ENCODE measurements around the gene ASPSCR1. TPM values are rescaled to one million over a fixed set of nuclear protein-coding genes. Genes with fewer than 3 reads are reported as not detected.

ASPSCR1 gene
- total RNA-seq, 1 experiment from 2014 or later, result 60.4 TPM

DNA sequence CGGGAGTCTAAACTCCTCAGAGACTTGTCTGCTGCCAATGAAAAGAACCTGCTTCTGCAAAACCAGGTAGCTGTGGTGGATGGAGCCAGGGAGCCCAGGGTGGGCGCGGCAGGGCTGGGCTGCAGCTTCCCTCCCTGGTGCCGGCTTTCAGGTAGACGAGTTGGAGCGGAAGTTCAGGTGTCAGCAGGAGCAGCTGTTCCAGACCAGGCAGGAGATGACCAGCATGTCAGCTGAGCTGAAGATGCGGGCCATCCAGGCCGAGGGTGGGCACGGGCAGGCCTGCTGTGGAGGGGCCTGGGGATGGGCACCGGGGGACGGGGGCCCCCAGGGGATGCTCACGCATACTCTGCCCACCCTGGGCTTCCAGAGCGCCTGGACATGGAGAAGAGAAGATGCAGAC is 50.8 kb downstream of the ASPSCR1 start:
- no peaks in the 10 kb centered on the region for H3K36me3 Mint-ChIP-seq
- ATAC-seq (no peak), DNase-seq (ENCODE audit: low spot score) (no peak)
- POLR2A ChIA-PET, result no interaction called here
- no peaks in the 10 kb centered on the region for H3K9me3 Mint-ChIP-seq
- CTCF ChIA-PET, result interaction anchor here (1.7 to 5.7 kb wide), 2 partner anchors 8 to 9 kb away, joined by 6 to 119 read pairs; partner anchors contain the start of genes CENPX, DCXR and LRRC45
- no peak overlapping the region for H3K4me3 Mint-ChIP-seq
- H3K27me3 Mint-ChIP-seq (ENCODE audit: low read depth), result no peaks in the 10 kb centered on the region; the same call in 1 of the 2 replicates
- peaks cover 13% of the 10 kb centered on the region for H3K4me1 Mint-ChIP-seq
- no peak overlapping the region for H3K27ac Mint-ChIP-seq
- TF ChIP-seq CBFB (CRISPR knock-in tag; IDR thresholded peaks at IDR 0.05; ENCODE audit: low read depth) (no peak), ZNF416 (CRISPR knock-in tag; IDR thresholded peaks at IDR 0.05) (no peak), HMGA2 (CRISPR knock-in tag; IDR thresholded peaks at IDR 0.05) (no peak), JAZF1 (CRISPR knock-in tag; IDR thresholded peaks at IDR 0.05) (no peak), ZNF671 (CRISPR knock-in tag; IDR thresholded peaks at IDR 0.05) (no peak)
- TF ChIP-seq, protein P1, sequence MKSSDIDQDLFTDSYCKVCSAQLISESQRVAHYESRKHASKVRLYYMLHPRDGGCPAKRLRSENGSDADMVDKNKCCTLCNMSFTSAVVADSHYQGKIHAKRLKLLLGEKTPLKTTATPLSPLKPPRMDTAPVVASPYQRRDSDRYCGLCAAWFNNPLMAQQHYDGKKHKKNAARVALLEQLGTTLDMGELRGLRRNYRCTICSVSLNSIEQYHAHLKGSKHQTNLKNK (CRISPR knock-in tag; IDR thresholded peaks at IDR 0.05), result no peak
- TF ChIP-seq, protein P2, sequence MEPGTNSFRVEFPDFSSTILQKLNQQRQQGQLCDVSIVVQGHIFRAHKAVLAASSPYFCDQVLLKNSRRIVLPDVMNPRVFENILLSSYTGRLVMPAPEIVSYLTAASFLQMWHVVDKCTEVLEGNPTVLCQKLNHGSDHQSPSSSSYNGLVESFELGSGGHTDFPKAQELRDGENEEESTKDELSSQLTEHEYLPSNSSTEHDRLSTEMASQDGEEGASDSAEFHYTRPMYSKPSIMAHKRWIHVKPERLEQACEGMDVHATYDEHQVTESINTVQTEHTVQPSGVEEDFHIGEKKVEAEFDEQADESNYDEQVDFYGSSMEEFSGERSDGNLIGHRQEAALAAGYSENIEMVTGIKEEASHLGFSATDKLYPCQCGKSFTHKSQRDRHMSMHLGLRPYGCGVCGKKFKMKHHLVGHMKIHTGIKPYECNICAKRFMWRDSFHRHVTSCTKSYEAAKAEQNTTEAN (CRISPR knock-in tag; IDR thresholded peaks at IDR 0.05), result no peak

DNA sequence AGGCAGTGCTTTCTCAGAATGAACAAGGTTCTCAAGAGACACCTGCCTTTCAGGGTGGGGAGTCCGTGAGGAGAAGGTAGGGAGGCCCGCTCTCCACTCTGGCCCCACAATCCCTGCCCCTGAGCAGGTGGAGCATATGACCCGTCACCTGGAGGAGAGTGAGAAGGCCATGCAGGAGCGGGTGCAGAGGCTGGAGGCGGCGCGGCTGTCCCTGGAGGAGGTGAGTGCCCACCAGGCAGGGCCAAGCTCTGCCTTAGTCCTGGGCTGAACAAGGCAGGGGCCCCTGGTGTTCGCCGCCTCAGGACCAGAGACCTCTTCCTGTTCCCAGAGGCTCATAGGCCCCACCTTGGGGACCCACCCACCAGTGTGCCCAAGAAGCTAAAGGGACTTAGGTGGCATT is 51.5 kb downstream of the ASPSCR1 start:
- DNase-seq (ENCODE audit: low spot score) (no peak), ATAC-seq (no peak)
- no peaks in the 10 kb centered on the region for H3K9me3 Mint-ChIP-seq
- no peak overlapping the region for H3K27ac Mint-ChIP-seq
- H3K36me3 Mint-ChIP-seq, result no peaks in the 10 kb centered on the region
- CTCF ChIA-PET, result interaction anchor here (1.5 to 5.7 kb wide), 7 partner anchors 9 to 126 kb away, joined by 4 to 119 read pairs (median 8); partner anchors contain the start of genes CENPX, DCXR and LRRC45
- peaks cover 11% of the 10 kb centered on the region for H3K4me1 Mint-ChIP-seq
- POLR2A ChIA-PET, result no interaction called here
- TF ChIP-seq ZNF263 (CRISPR knock-in tag; IDR thresholded peaks at IDR 0.05; ENCODE audit: low read depth), result no peak
- no peak for TF ChIP-seq CREM (CRISPR knock-in tag; IDR thresholded peaks at IDR 0.05)
- TF ChIP-seq ATF1 (CRISPR knock-in tag; IDR thresholded peaks at IDR 0.05), result no peak
- no peak for TF ChIP-seq ZNF138 (CRISPR knock-in tag; conservative IDR thresholded peaks at IDR 0.05)
- TF ChIP-seq, protein P1 (CRISPR knock-in tag; IDR thresholded peaks at IDR 0.05), result no peak
- TF ChIP-seq, protein P3, sequence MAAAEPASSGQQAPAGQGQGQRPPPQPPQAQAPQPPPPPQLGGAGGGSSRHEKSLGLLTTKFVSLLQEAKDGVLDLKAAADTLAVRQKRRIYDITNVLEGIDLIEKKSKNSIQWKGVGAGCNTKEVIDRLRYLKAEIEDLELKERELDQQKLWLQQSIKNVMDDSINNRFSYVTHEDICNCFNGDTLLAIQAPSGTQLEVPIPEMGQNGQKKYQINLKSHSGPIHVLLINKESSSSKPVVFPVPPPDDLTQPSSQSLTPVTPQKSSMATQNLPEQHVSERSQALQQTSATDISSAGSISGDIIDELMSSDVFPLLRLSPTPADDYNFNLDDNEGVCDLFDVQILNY (CRISPR knock-in tag; IDR thresholded peaks at IDR 0.05), result no peak
- H3K27me3 Mint-ChIP-seq (ENCODE audit: low read depth), result no peaks in the 10 kb centered on the region; the same call in 1 of the 2 replicates
- no peak overlapping the region for H3K4me3 Mint-ChIP-seq

DNA sequence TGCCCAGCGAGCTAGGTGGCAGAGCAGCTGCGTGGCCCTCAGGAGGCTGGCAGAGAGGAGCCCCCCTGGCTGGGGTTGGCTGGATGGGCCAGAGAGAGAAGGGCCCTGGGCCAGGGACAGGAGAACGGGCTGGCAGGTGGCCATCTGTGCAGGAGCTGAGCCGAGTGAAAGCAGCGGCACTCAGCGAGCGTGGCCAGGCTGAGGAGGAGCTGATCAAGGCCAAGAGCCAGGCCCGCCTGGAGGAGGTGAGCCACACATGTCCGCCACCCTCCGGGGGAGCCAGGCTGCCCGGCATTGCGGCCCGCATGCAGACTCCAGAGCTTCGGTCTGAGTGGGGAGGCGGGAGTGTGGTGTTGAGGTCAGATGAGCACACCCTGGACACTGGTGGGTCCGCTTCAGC is 52.0 kb downstream of the ASPSCR1 start:
- peak overlapping the region; percentile 30; the same call in 1 of the 2 replicates for H3K4me3 Mint-ChIP-seq

DNA sequence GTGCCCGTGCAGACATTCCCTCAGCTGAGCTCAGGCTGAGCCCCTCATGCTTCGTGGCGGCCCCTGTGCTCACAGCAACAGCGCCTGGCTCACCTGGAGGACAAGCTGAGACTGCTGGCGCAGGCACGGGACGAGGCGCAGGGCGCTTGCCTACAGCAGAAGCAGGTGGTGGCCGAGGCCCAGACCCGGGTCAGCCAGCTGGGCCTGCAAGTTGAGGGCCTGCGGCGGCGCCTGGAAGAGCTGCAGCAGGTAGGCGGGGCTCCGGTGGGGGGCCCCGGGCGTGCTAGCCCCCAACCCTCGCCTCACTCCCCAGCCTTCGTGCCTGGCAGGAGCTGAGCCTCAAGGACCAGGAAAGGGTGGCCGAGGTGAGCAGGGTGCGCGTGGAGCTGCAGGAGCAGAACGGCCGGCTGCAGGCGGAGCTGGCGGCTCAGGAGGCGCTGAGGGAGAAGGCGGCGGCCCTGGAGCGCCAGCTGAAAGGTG is 52.6 kb downstream of the ASPSCR1 start:
- Mint-ChIP-seq H3K4me3 (no peak overlapping the region), H3K9me3 (no peaks in the 10 kb centered on the region), H3K36me3 (0 out of 2 replicates have a peak, but pooled peaks cover under 1% of the 10 kb centered on the region), H3K27ac (no peak overlapping the region), H3K27me3 (ENCODE audit: low read depth) (no peaks in the 10 kb centered on the region; the same call in 1 of the 2 replicates), H3K4me1 (peaks cover 10% of the 10 kb centered on the region)
- ATAC-seq (no peak), DNase-seq (ENCODE audit: low spot score) (no peak)
- CTCF ChIA-PET, result interaction anchor here (0.6 to 5.7 kb wide), 59 partner anchors 8 to 270 kb away, joined by 3 to 119 read pairs (median 7); partner anchors contain the start of genes ASPSCR1, CCDC57, CENPX and DCXR
- TF ChIP-seq, protein P4, sequence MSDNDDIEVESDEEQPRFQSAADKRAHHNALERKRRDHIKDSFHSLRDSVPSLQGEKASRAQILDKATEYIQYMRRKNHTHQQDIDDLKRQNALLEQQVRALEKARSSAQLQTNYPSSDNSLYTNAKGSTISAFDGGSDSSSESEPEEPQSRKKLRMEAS (CRISPR knock-in tag; IDR thresholded peaks at IDR 0.05), result 0 out of 2 replicates have a peak, but pooled peaks have one; percentile 5
- TF ChIP-seq, protein P5, sequence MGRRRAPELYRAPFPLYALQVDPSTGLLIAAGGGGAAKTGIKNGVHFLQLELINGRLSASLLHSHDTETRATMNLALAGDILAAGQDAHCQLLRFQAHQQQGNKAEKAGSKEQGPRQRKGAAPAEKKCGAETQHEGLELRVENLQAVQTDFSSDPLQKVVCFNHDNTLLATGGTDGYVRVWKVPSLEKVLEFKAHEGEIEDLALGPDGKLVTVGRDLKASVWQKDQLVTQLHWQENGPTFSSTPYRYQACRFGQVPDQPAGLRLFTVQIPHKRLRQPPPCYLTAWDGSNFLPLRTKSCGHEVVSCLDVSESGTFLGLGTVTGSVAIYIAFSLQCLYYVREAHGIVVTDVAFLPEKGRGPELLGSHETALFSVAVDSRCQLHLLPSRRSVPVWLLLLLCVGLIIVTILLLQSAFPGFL (CRISPR knock-in tag; IDR thresholded peaks at IDR 0.05; ENCODE audit: borderline replicate concordance), result no peak
- TF ChIP-seq, protein P6, sequence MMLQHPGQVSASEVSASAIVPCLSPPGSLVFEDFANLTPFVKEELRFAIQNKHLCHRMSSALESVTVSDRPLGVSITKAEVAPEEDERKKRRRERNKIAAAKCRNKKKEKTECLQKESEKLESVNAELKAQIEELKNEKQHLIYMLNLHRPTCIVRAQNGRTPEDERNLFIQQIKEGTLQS (CRISPR knock-in tag; conservative IDR thresholded peaks at IDR 0.05), result no peak
- TF ChIP-seq, protein P7, sequence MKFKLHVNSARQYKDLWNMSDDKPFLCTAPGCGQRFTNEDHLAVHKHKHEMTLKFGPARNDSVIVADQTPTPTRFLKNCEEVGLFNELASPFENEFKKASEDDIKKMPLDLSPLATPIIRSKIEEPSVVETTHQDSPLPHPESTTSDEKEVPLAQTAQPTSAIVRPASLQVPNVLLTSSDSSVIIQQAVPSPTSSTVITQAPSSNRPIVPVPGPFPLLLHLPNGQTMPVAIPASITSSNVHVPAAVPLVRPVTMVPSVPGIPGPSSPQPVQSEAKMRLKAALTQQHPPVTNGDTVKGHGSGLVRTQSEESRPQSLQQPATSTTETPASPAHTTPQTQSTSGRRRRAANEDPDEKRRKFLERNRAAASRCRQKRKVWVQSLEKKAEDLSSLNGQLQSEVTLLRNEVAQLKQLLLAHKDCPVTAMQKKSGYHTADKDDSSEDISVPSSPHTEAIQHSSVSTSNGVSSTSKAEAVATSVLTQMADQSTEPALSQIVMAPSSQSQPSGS (CRISPR knock-in tag; IDR thresholded peaks at IDR 0.05; ENCODE audit: borderline replicate concordance, low read depth), result no peak
- POLR2A ChIA-PET, result interaction anchor here (0.5 to 1.1 kb wide), 5 partner anchors 31 to 316 kb away, joined by 3 to 6 read pairs (median 3); no protein-coding TSS in a partner anchor

More for the DNA sequence above, 52.0 kb downstream of the ASPSCR1 start:
- Mint-ChIP-seq H3K36me3 (no peaks in the 10 kb centered on the region), H3K4me1 (peaks cover 8% of the 10 kb centered on the region), H3K27ac (no peak overlapping the region), H3K27me3 (ENCODE audit: low read depth) (no peaks in the 10 kb centered on the region; the same call in 1 of the 2 replicates), H3K9me3 (no peaks in the 10 kb centered on the region)
- TF ChIP-seq, protein P8, sequence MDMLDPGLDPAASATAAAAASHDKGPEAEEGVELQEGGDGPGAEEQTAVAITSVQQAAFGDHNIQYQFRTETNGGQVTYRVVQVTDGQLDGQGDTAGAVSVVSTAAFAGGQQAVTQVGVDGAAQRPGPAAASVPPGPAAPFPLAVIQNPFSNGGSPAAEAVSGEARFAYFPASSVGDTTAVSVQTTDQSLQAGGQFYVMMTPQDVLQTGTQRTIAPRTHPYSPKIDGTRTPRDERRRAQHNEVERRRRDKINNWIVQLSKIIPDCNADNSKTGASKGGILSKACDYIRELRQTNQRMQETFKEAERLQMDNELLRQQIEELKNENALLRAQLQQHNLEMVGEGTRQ (CRISPR knock-in tag; IDR thresholded peaks at IDR 0.05), result no peak
- TF ChIP-seq ZNF396 (CRISPR knock-in tag; IDR thresholded peaks at IDR 0.05; ENCODE audit: borderline replicate concordance) (no peak), ZNF317 (CRISPR knock-in tag; IDR thresholded peaks at IDR 0.05; ENCODE audit: borderline replicate concordance, low read depth) (no peak)
- no peak for DNase-seq (ENCODE audit: low spot score)
- ChIA-PET POLR2A (interaction anchor here (1.1 kb wide), 1 partner anchor 31 kb away, joined by 3 read pairs; no protein-coding TSS in a partner anchor), CTCF (interaction anchor here (1.3 to 5.7 kb wide), 20 partner anchors 9 to 207 kb away, joined by 4 to 119 read pairs (median 12); partner anchors contain the start of genes CENPX, DCXR, GPS1 and LRRC45)
- ATAC-seq, result no peak
